ENCODE data around the gene MCF2L2. TPM values are rescaled to one million over a fixed set of nuclear protein-coding genes. Genes with fewer than 3 reads are reported as not detected.

Gene MCF2L2
- total and polyA plus RNA-seq, 2 donors (not counting 3 experiments of a cell fraction or from before 2014, with no cell fraction given) = 0.15 to 1.1 TPM

GRCh38 chr3:183210341-183210740 lies 218.1 kb downstream of the MCF2L2 start:
- Histone ChIP-seq H3K4me2 (ENCODE audit: insufficient read depth, low read length) (no peak overlapping the region), H3K27me3 (ENCODE audit: control insufficient read depth in 2 of 2, insufficient read depth in 2 of 2, low read length in 2 of 2) (peaks cover 0 to 6% of the 10 kb centered on the region in 2 experiments), H4K20me1 (replicated peaks; ENCODE audit: control insufficient read depth, extremely low read depth, insufficient read depth, low read length) (no peaks in the 10 kb centered on the region), H3K27ac (ENCODE audit: insufficient read depth, low read depth, low read length) (no peak overlapping the region), H2AFZ (ENCODE audit: low read depth, low read length) (no peak overlapping the region), H3K9ac (replicated peaks; ENCODE audit: extremely low read depth, insufficient read depth, low read length) (no peak overlapping the region), H3K9me3 (replicated peaks; ENCODE audit: control insufficient read depth, insufficient read depth, low read length) (no peaks in the 10 kb centered on the region), H3K79me2 (ENCODE audit: control insufficient read depth, insufficient read depth, low read length) (no peaks in the 10 kb centered on the region), H3K36me3 (ENCODE audit: control insufficient read depth in 2 of 2, extremely low read depth in 1 of 2, insufficient read depth in 2 of 2, low read length in 2 of 2) (no peaks in the 10 kb centered on the region), H3K4me3 (replicated peaks in 1 of 3; ENCODE audit: insufficient read depth in 1 of 3, low read depth in 1 of 3, low read length in 3 of 3) (no peak overlapping the region), H3K9me1 (replicated peaks; ENCODE audit: control insufficient read depth, extremely low read depth, insufficient read depth, low read length) (no peaks in the 10 kb centered on the region), H3K4me1 (ENCODE audit: control insufficient read depth, extremely low read depth, insufficient read depth, low read length) (no peaks in the 10 kb centered on the region)
- DNase-seq (ENCODE audit: low read depth, low spot score) = no peak
- dilution Hi-C loops (cut with MboI; ENCODE audit: extremely low pct_ligation_motif_present, low sequenced_read_pairs) (no loop called here), intact Hi-C loops (cut with micrococcal nuclease) (no loop called here)
- ChIA-PET POLR2A (no interaction called here), CTCF (no interaction called here)
- FAIRE-seq = no peak
- TF ChIP-seq FOS (IDR thresholded peaks at IDR 0.05; ENCODE audit: borderline replicate concordance, insufficient read depth, low read length) (no peak), GATA2 (IDR thresholded peaks at IDR 0.05; ENCODE audit: insufficient read depth, insufficient read length, low read depth, low read length) (no peak), JUN (IDR thresholded peaks at IDR 0.05; ENCODE audit: borderline replicate concordance, insufficient read depth, insufficient read length, low read depth) (no peak), MYC (IDR thresholded peaks at IDR 0.05; ENCODE audit: low read depth, low read length) (no peak), EZH2 (IDR thresholded peaks at IDR 0.05; ENCODE audit: borderline replicate concordance, low read depth, low read length, severe bottlenecking) (no peak), POLR2A (IDR thresholded peaks at IDR 0.05; ENCODE audit: low read depth, low read length) (no peak), POLR2AphosphoS5 (IDR thresholded peaks at IDR 0.05; ENCODE audit: insufficient read depth, low read depth, low read length) (no peak)
- TF ChIP-seq, protein P1, sequence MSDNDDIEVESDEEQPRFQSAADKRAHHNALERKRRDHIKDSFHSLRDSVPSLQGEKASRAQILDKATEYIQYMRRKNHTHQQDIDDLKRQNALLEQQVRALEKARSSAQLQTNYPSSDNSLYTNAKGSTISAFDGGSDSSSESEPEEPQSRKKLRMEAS (IDR thresholded peaks at IDR 0.05; ENCODE audit: insufficient read depth, insufficient read length) = no peak
- TF ChIP-seq, protein P2, sequence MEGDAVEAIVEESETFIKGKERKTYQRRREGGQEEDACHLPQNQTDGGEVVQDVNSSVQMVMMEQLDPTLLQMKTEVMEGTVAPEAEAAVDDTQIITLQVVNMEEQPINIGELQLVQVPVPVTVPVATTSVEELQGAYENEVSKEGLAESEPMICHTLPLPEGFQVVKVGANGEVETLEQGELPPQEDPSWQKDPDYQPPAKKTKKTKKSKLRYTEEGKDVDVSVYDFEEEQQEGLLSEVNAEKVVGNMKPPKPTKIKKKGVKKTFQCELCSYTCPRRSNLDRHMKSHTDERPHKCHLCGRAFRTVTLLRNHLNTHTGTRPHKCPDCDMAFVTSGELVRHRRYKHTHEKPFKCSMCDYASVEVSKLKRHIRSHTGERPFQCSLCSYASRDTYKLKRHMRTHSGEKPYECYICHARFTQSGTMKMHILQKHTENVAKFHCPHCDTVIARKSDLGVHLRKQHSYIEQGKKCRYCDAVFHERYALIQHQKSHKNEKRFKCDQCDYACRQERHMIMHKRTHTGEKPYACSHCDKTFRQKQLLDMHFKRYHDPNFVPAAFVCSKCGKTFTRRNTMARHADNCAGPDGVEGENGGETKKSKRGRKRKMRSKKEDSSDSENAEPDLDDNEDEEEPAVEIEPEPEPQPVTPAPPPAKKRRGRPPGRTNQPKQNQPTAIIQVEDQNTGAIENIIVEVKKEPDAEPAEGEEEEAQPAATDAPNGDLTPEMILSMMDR (IDR thresholded peaks at IDR 0.05; ENCODE audit: extremely low read depth in 1 of 2, insufficient read depth in 1 of 2, low read depth in 1 of 2, low read length in 2 of 2) = no peak
- no TSS peak for BruUV-seq (replicated peaks)
